Measurements from ENCODE around the gene OOSP1.

Gene OOSP1

DNA sequence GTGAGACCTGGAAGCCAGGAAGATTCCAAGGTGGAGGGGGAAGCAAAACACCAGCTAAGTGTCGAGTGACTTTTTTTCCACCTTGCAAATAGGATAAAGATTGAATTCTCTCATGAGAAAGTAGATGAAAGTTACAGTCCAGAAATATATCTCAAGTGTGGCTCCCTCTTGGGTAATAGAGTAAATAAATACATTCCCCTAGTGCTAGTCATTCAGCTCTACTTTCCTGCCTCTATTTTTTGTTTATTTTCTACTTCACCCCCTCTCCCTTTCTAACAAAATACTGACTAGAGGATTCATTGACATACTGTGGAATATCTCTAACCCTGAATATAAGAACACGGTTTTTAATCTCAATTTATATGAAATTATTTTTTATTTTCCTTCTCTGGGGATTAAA is 59.6 kb downstream of the OOSP1 start:
- DNase-seq (ENCODE audit: insufficient read length, low spot score) (no peak), FAIRE-seq (no peak)
- TF ChIP-seq, protein P1, sequence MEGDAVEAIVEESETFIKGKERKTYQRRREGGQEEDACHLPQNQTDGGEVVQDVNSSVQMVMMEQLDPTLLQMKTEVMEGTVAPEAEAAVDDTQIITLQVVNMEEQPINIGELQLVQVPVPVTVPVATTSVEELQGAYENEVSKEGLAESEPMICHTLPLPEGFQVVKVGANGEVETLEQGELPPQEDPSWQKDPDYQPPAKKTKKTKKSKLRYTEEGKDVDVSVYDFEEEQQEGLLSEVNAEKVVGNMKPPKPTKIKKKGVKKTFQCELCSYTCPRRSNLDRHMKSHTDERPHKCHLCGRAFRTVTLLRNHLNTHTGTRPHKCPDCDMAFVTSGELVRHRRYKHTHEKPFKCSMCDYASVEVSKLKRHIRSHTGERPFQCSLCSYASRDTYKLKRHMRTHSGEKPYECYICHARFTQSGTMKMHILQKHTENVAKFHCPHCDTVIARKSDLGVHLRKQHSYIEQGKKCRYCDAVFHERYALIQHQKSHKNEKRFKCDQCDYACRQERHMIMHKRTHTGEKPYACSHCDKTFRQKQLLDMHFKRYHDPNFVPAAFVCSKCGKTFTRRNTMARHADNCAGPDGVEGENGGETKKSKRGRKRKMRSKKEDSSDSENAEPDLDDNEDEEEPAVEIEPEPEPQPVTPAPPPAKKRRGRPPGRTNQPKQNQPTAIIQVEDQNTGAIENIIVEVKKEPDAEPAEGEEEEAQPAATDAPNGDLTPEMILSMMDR (IDR thresholded peaks at IDR 0.05; ENCODE audit: insufficient read depth, missing control alignments) = no peak

- DNase-seq (ENCODE audit: insufficient read length, low spot score) (no peak), FAIRE-seq (no peak)
- TF ChIP-seq, protein P1 (IDR thresholded peaks at IDR 0.05; ENCODE audit: insufficient read depth, missing control alignments) = no peak
Observed at GRCh38 chr11:59999691-60000090, 61.5 kb downstream of the OOSP1 start.

- TF ChIP-seq, protein P1 (IDR thresholded peaks at IDR 0.05; ENCODE audit: insufficient read depth, missing control alignments) = no peak
- no peak for DNase-seq (ENCODE audit: insufficient read length, low spot score)
- FAIRE-seq = no peak
Observed at GRCh38 chr11:60003729-60004128, 65.5 kb downstream of the OOSP1 start.

DNA sequence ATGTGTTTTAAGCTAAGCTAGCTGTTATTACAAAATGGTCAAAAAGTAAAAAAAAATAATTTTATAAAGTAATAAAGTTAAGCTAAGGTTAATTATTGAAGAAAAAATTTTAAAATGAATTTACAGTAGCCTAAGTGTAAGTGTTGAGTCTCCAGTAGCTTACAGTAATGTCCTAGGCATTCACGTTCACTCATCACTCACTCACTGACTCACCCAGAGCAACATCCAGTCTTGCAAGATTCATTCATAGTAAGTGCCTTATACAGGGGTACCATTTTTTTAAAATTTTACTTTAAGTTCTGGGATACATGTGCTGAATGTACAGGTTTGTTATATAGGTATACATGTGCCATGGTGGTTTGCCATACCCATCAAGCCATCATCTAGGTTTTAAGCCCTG is 67.1 kb downstream of the OOSP1 start:
- FAIRE-seq = no peak
- TF ChIP-seq, protein P1 (IDR thresholded peaks at IDR 0.05; ENCODE audit: insufficient read depth, missing control alignments) = no peak
- no peak for DNase-seq (ENCODE audit: insufficient read length, low spot score)

Measured in D721Med (cell line).